ENCODE results near the gene TIGD1.

DNA sequence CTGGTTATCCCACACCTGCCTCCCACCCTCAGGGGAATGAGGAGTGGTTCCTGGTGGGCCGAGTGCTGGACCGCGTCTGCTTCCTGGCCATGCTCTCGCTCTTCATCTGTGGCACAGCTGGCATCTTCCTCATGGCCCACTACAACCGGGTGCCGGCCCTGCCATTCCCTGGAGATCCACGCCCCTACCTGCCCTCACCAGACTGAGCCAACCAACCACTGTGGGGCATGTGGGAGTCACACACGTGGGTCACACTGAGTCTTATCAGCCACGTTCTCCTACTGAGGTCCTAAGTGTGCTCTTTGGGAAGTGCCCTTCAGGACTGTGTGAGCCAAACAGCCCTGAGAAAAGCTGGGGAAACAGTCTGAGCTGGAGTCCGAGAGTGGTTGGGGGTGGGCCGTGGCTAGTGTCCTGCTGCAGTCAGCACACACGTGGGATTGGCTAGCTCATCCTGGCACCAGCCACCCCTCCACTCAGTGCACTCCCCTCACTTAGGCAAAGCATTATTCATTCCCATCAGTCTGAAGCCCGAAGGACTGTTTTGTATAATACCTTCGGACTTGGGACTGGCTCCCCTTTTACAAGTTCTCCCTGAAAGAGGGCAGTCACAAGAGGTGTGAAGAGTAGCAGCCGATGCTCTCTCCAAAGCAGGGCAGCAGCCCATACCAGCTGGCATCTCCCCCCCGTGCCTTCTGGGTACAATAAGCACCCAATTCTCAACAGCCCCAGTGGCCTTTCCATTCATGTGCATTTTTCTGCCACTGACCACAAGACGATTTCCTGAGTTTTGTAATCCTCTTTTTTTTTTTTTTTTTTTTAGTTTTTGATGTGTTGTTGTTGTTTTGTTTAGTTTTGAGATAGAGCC, 4.6 kb downstream of the TIGD1 start:
- TF ChIP-seq, protein P1, sequence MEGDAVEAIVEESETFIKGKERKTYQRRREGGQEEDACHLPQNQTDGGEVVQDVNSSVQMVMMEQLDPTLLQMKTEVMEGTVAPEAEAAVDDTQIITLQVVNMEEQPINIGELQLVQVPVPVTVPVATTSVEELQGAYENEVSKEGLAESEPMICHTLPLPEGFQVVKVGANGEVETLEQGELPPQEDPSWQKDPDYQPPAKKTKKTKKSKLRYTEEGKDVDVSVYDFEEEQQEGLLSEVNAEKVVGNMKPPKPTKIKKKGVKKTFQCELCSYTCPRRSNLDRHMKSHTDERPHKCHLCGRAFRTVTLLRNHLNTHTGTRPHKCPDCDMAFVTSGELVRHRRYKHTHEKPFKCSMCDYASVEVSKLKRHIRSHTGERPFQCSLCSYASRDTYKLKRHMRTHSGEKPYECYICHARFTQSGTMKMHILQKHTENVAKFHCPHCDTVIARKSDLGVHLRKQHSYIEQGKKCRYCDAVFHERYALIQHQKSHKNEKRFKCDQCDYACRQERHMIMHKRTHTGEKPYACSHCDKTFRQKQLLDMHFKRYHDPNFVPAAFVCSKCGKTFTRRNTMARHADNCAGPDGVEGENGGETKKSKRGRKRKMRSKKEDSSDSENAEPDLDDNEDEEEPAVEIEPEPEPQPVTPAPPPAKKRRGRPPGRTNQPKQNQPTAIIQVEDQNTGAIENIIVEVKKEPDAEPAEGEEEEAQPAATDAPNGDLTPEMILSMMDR (conservative IDR thresholded peaks at IDR 0.05 in 1 of 2, IDR thresholded peaks at IDR 0.05 in 1 of 2; ENCODE audit: extremely low read depth in 1 of 2, insufficient read depth in 1 of 2, low read depth in 1 of 2, low read length in 2 of 2) = no peak
- TF ChIP-seq EZH2 (IDR thresholded peaks at IDR 0.05; ENCODE audit: borderline replicate concordance, low read length) = no peak

Data from mammary epithelial cell (primary cell).